H7 (cell line): ENCODE data around the gene USP7. TPM values are rescaled to one million over a fixed set of nuclear protein-coding genes. Genes with fewer than 3 reads are reported as not detected.

ENCODE experiments used
- DNase-seq: peaks from one replicate; pipeline ENCODE4 v3.0.0; 2012
- H3K27me3 ChIP-seq: 2 replicates; pipeline ENCODE4 v1.6.0; 2011; ENCODE audit warnings: mild to moderate bottlenecking, low read length; ENCODE audit not compliant: control insufficient read depth, insufficient read depth
- H3K36me3 ChIP-seq: replicated peaks from 2 replicates; pipeline ENCODE4 v1.5.1; 2011; ENCODE audit warnings: low read length; ENCODE audit not compliant: control insufficient read depth, insufficient read depth
- H3K4me3 ChIP-seq: 2 replicates; pipeline ENCODE4 v1.5.1; 2011; ENCODE audit warnings: low read depth, mild to moderate bottlenecking, control low read depth, low read length, moderate library complexity; ENCODE audit not compliant: insufficient read depth
- total RNA-seq: library from RNA; depleted of rRNA; stranded (reverse); fragments of >200 nt; shearing (Covaris generic); gene quantifications from 2 replicates; pipeline ENCODE4 v1.2.3, GENCODE V29; 2014

The USP7 gene
- total RNA-seq, 1 experiment from 2014 or later: 63.6 TPM

- peaks cover 59% of the 10 kb centered on the region for H3K36me3 ChIP-seq
- DNase-seq: no peak
- H3K4me3 ChIP-seq: no peak overlapping the region
- no peaks in the 10 kb centered on the region for H3K27me3 ChIP-seq
These were observed 64.9 kb downstream of the USP7 start for GRCh38 chr16:8898660-8899318.

- Histone ChIP-seq H3K27me3 (no peaks in the 10 kb centered on the region), H3K36me3 (peaks cover 54% of the 10 kb centered on the region), H3K4me3 (no peak overlapping the region)
- DNase-seq: no peak
These were observed 68.9 kb downstream of the USP7 start for GRCh38 chr16:8894736-8895334.

- no peak for DNase-seq
- no peaks in the 10 kb centered on the region for H3K27me3 ChIP-seq
- H3K36me3 ChIP-seq: peaks cover 49% of the 10 kb centered on the region
- no peak overlapping the region for H3K4me3 ChIP-seq
These were observed 69.6 kb downstream of the USP7 start for GRCh38 chr16:8893976-8894690.

- Histone ChIP-seq H3K4me3 (no peak overlapping the region), H3K36me3 (peaks cover 43% of the 10 kb centered on the region)
- no peak for DNase-seq
These were observed 70.3 kb downstream of the USP7 start for GRCh38 chr16:8893426-8893825.

GRCh38 chr16:8892101-8892575 is 71.6 kb downstream of the USP7 start:
- peaks cover 34% of the 10 kb centered on the region for H3K36me3 ChIP-seq
- H3K4me3 ChIP-seq: no peak overlapping the region
- DNase-seq: no peak
- H3K27me3 ChIP-seq: no peaks in the 10 kb centered on the region

More at GRCh38 chr16:8893426-8893825, 70.3 kb downstream of the USP7 start:
- no peaks in the 10 kb centered on the region for H3K27me3 ChIP-seq

- Histone ChIP-seq H3K27me3 (no peaks in the 10 kb centered on the region), H3K36me3 (peaks cover 24% of the 10 kb centered on the region), H3K4me3 (no peak overlapping the region)
- no peak for DNase-seq
These were observed 73.2 kb downstream of the USP7 start for GRCh38 chr16:8890549-8890921.

- DNase-seq: no peak
- Histone ChIP-seq H3K36me3 (peaks cover 21% of the 10 kb centered on the region), H3K27me3 (no peaks in the 10 kb centered on the region), H3K4me3 (no peak overlapping the region)
These were observed 73.7 kb downstream of the USP7 start for GRCh38 chr16:8889893-8890548.

- H3K27me3 ChIP-seq: no peaks in the 10 kb centered on the region
- peaks cover 15% of the 10 kb centered on the region for H3K36me3 ChIP-seq
- no peak overlapping the region for H3K4me3 ChIP-seq
- no peak for DNase-seq
These were observed 74.5 kb downstream of the USP7 start for GRCh38 chr16:8888951-8889892.

GRCh38 chr16:8887952-8888560 is 75.7 kb downstream of the USP7 start:
- Histone ChIP-seq H3K4me3 (no peak overlapping the region), H3K27me3 (no peaks in the 10 kb centered on the region), H3K36me3 (peaks cover 11% of the 10 kb centered on the region)
- no peak for DNase-seq

- Histone ChIP-seq H3K4me3 (no peak overlapping the region), H3K27me3 (no peaks in the 10 kb centered on the region), H3K36me3 (peaks cover 11% of the 10 kb centered on the region)
- no peak for DNase-seq
These were observed 76.3 kb downstream of the USP7 start for GRCh38 chr16:8887431-8887765.

- Histone ChIP-seq H3K36me3 (peaks cover 8% of the 10 kb centered on the region), H3K4me3 (no peak overlapping the region), H3K27me3 (no peaks in the 10 kb centered on the region)
- no peak for DNase-seq
These were observed 76.9 kb downstream of the USP7 start for GRCh38 chr16:8886593-8887430.

- no peak overlapping the region for H3K4me3 ChIP-seq
- peak; percentile 78 for DNase-seq
- H3K36me3 ChIP-seq: peaks cover 3% of the 10 kb centered on the region
- H3K27me3 ChIP-seq: no peaks in the 10 kb centered on the region
These were observed 77.8 kb downstream of the USP7 start for GRCh38 chr16:8885674-8886592.
